Sigmoid colon (tissue), 3 donors: ENCODE results near the gene CITED2.

ENCODE experiments used
- CTCF ChIP-seq, 4 experiments: fragments of 450-650 bp in 3 of 4; fragments of 200-600 bp in 1 of 4; IDR thresholded peaks; one replicate each; pipeline ENCODE4 v1.5.1; 2016 to 2019; ENCODE audit warnings: antibody characterized with exemption in 4 of 4, mild to moderate bottlenecking in 3 of 4, moderate library complexity in 2 of 4
- POLR2A ChIP-seq, 2 donors: fragments of 450-650 bp; IDR thresholded peaks; one replicate each; pipeline ENCODE4 v1.6.1; 2016; ENCODE audit warnings: antibody characterized with exemption in 2 of 2, mild to moderate bottlenecking in 2 of 2, moderate library complexity in 2 of 2

- TF ChIP-seq CTCF (IDR thresholded peaks at IDR 0.05) (no peak), POLR2A (IDR thresholded peaks at IDR 0.05) (no peak)
These were observed 40.9 kb upstream of the CITED2 start for GRCh38 chr6:139415365-139415764.
